ENCODE measurements around the gene BLZF1. TPM values are rescaled to one million over a fixed set of nuclear protein-coding genes. Genes with fewer than 3 reads are reported as not detected.

Gene BLZF1
- polyA plus RNA-seq, 2 of the 4 experiments (the other 2 are of a cell fraction): 15.6 to 29.6 TPM

GRCh38 chr1:169364948-169365347 lies 3.0 kb upstream of the BLZF1 start:
- Histone ChIP-seq H3K27ac (no peak overlapping the region), H3K4me1 (peaks cover 20% of the 10 kb centered on the region; the same call in 2 of the 3 replicates), H3K4me2 (no peak overlapping the region), H3K4me3 (no peak overlapping the region), H3K9me3 (peaks cover 11% of the 10 kb centered on the region; the same call in 2 of the 3 replicates)
- no peak for FAIRE-seq
- no peak for DNase-seq (ENCODE audit: low read depth in 1 of 2, low spot score in 1 of 2)
- 92% methylated on average over 2 of the region's 2 CpGs for WGBS (ENCODE audit: missing lambda C conversion rate)
- POLR2A ChIA-PET: no interaction called here
- no peak for ATAC-seq
- CTCF ChIA-PET: interaction anchor here (0.9 kb wide), 1 partner anchor 762 kb away, joined by 3 read pairs; no protein-coding TSS in a partner anchor
- TF ChIP-seq CEBPB (IDR thresholded peaks at IDR 0.05): no peak
- TF ChIP-seq ATOH8 (CRISPR knock-in tag; IDR thresholded peaks at IDR 0.05; ENCODE audit: low read depth): no peak
- no peak for TF ChIP-seq HOXA7 (CRISPR knock-in tag; IDR thresholded peaks at IDR 0.05)
- TF ChIP-seq HEYL (CRISPR knock-in tag; IDR thresholded peaks at IDR 0.05): no peak
- no peak for TF ChIP-seq KDM1A (IDR thresholded peaks at IDR 0.05; ENCODE audit: low read depth)
- TF ChIP-seq RNF2 (IDR thresholded peaks at IDR 0.05; ENCODE audit: borderline replicate concordance, low read depth): no peak
- TF ChIP-seq NFE2L2 (conservative IDR thresholded peaks at IDR 0.05; ENCODE audit: low read length): no peak
- no peak for TF ChIP-seq NPAS2 (CRISPR knock-in tag; IDR thresholded peaks at IDR 0.05; ENCODE audit: borderline replicate concordance)
- TF ChIP-seq EHF (CRISPR knock-in tag; IDR thresholded peaks at IDR 0.05): no peak
- no peak for TF ChIP-seq EP300 (IDR thresholded peaks at IDR 0.05)
- no peak for TF ChIP-seq MAFK (IDR thresholded peaks at IDR 0.05; ENCODE audit: partially characterized antibody)

- POLR2A ChIA-PET: interaction anchor here (1.2 to 1.5 kb wide), 2 partner anchors 119 to 261 kb away, joined by 3 to 9 read pairs; partner anchors contain the start of genes ATP1B1 and SLC19A2
- peak overlapping the region; percentile 78 to 88 for H3K27ac ChIP-seq
- H3K4me1 ChIP-seq: peaks cover 20% of the 10 kb centered on the region; the same call in 2 of the 3 replicates
Measured at GRCh38 chr1:169367096-169367685, 804 bp upstream of the BLZF1 start.

GRCh38 chr1:169368406-169368769 lies 393 bp downstream of the BLZF1 start:
- no peak for DNase-seq (ENCODE audit: low read depth in 1 of 2, low spot score in 1 of 2)
- WGBS (ENCODE audit: missing lambda C conversion rate): 3% methylated on average over 16 of the region's 16 CpGs
- peak overlapping the region; percentile 84 for H3K4me3 ChIP-seq
- peak; percentile 15 to 20; a peak in 4 of 6 replicates for ATAC-seq
- H3K27ac ChIP-seq: peak overlapping the region; percentile 78 to 88
- FAIRE-seq: no peak
- peaks cover 11% of the 10 kb centered on the region; the same call in 2 of the 3 replicates for H3K9me3 ChIP-seq
- ChIA-PET POLR2A (interaction anchor here (0.6 to 1.5 kb wide), 4 partner anchors 32 to 1026 kb away, joined by 3 to 9 read pairs (median 4); partner anchors contain the start of genes ATP1B1 and SLC19A2), CTCF (interaction anchor here (1.0 to 2.1 kb wide), 6 partner anchors 20 to 765 kb away, joined by 3 to 7 read pairs (median 4); no protein-coding TSS in a partner anchor)
- peak overlapping the region; percentile 89 for H3K4me2 ChIP-seq
- H3K4me1 ChIP-seq: peaks cover 19% of the 10 kb centered on the region; the same call in 2 of the 3 replicates
- TF ChIP-seq BCL3 (IDR thresholded peaks at IDR 0.05) (0 out of 3 replicates have a peak, but pooled peaks have one; percentile 2), EP300 (IDR thresholded peaks at IDR 0.05) (no peak)

More at GRCh38 chr1:169367096-169367685, 804 bp upstream of the BLZF1 start:
- peak overlapping the region; percentile 84 for H3K4me3 ChIP-seq
- CTCF ChIA-PET: interaction anchor here (1.4 to 2.1 kb wide), 3 partner anchors 19 to 764 kb away, joined by 5 to 7 read pairs (median 5); no protein-coding TSS in a partner anchor
- ATAC-seq (peak; percentile 64 to 77), DNase-seq (ENCODE audit: low read depth in 1 of 2, low spot score in 1 of 2) (no peak), FAIRE-seq (no peak)
- H3K4me2 ChIP-seq: peak overlapping the region; percentile 89
- TF ChIP-seq MAFK (IDR thresholded peaks at IDR 0.05; ENCODE audit: partially characterized antibody) (no peak), EP300 (IDR thresholded peaks at IDR 0.05) (no peak), HOXB13 (CRISPR knock-in tag; IDR thresholded peaks at IDR 0.05; ENCODE audit: low read depth) (no peak), EHMT2 (IDR thresholded peaks at IDR 0.05; ENCODE audit: low read depth) (no peak), FOSL2 (IDR thresholded peaks at IDR 0.05) (no peak), FOSL2 (CRISPR knock-in tag; IDR thresholded peaks at IDR 0.05) (no peak), EHF (CRISPR knock-in tag; IDR thresholded peaks at IDR 0.05) (no peak), ELK1 (IDR thresholded peaks at IDR 0.05; ENCODE audit: low read depth, low read length) (no peak), CHD2 (IDR thresholded peaks at IDR 0.05; ENCODE audit: low read length, partially characterized antibody) (no peak), ZC3H11A (IDR thresholded peaks at IDR 0.05) (no peak)
- 14% methylated on average over 15 of the region's 15 CpGs for WGBS (ENCODE audit: missing lambda C conversion rate)
- peaks cover 11% of the 10 kb centered on the region; the same call in 2 of the 3 replicates for H3K9me3 ChIP-seq
